Measurements from ENCODE around the gene RAB34. TPM values are rescaled to one million over a fixed set of nuclear protein-coding genes. Genes with fewer than 3 reads are reported as not detected.

RAB34 gene
- polyA plus RNA-seq, 3 donors: 66.7 to 93.3 (median 79.1) TPM

GRCh38 chr17:28710861-28711722 lies 6.6 kb downstream of the RAB34 start:
- WGBS (ENCODE audit: insufficient coverage): under 1% methylated on average over 72 of the region's 74 CpGs
- Mint-ChIP-seq H3K4me3 (peak overlapping the region; percentile 88 to 93), H3K27me3 (ENCODE audit: low read depth in 3 of 3) (peaks cover 0 to 4% (median 1%) of the 10 kb centered on the region in 3 donors), H3K36me3 (peaks cover 21 to 28% of the 10 kb centered on the region in 2 donors), H3K27ac (peak overlapping the region; percentile 83 to 95 (median 92)), H3K9me3 (no peaks in the 10 kb centered on the region), H3K4me1 (peaks cover 22% of the 10 kb centered on the region)
- Histone ChIP-seq H3K27ac (ENCODE audit: low read depth in 1 of 2, low read length in 2 of 2) (peak overlapping the region; percentile 75 to 85), H3K4me2 (replicated peaks; ENCODE audit: extremely low read depth, low read length, poor library complexity, severe bottlenecking) (peak overlapping the region; percentile 98), H3K79me2 (ENCODE audit: insufficient read depth, low read length) (no peaks in the 10 kb centered on the region), H3K36me3 (replicated peaks in 1 of 2; ENCODE audit: control insufficient read depth in 1 of 2, insufficient read depth in 2 of 2, low read length in 2 of 2) (peaks cover 3 to 21% of the 10 kb centered on the region in 2 donors), H3K9me3 (replicated peaks in 1 of 2; ENCODE audit: control insufficient read depth in 1 of 2, insufficient read depth in 1 of 2, low read length in 2 of 2) (no peaks in the 10 kb centered on the region), H3K27me3 (ENCODE audit: control insufficient read depth in 2 of 2, insufficient read depth in 2 of 2, low read length in 2 of 2) (no peaks in the 10 kb centered on the region), H3K4me3 (replicated peaks in 1 of 3; ENCODE audit: low read depth in 2 of 3, low read length in 3 of 3) (peak overlapping the region; percentile 63 to 92 (median 80)), H3K4me1 (ENCODE audit: control insufficient read depth in 1 of 2, insufficient read depth in 2 of 2, low read length in 2 of 2) (peaks cover 15 to 18% of the 10 kb centered on the region in 2 donors), H4K20me1 (ENCODE audit: insufficient read depth, low read length) (no peaks in the 10 kb centered on the region), H3K9ac (ENCODE audit: insufficient read depth, low read length, poor library complexity, severe bottlenecking) (peak overlapping the region; percentile 75), H2AFZ (ENCODE audit: insufficient read depth, low read depth, low read length, poor library complexity, severe bottlenecking) (peak overlapping the region; percentile 90)
- peak; percentile 54 to 69 (median 64) for DNase-seq
- TF ChIP-seq CTCF (IDR thresholded peaks at IDR 0.05): no peak
- intact Hi-C loops (cut with micrococcal nuclease): loop anchor here in 1 of 2 donors (10.0 kb wide), 1 partner anchor 66 kb away; the partner anchor contains the start of gene BLTP2

- Mint-ChIP-seq H3K27me3 (ENCODE audit: low read depth in 3 of 3) (peaks cover 0 to 6% (median 1%) of the 10 kb centered on the region in 3 donors), H3K4me1 (peaks cover 16% of the 10 kb centered on the region), H3K4me3 (no peak overlapping the region), H3K9me3 (no peaks in the 10 kb centered on the region), H3K36me3 (peaks cover 32 to 36% of the 10 kb centered on the region in 2 donors), H3K27ac (peak overlapping the region in 3 of 7 donors; percentile 20 to 76 (median 60))
- H3K79me2 ChIP-seq (ENCODE audit: insufficient read depth, low read length): no peaks in the 10 kb centered on the region
- H3K4me3 ChIP-seq (replicated peaks in 1 of 3; ENCODE audit: low read depth in 2 of 3, low read length in 3 of 3): no peak overlapping the region
- no peak overlapping the region for H3K4me2 ChIP-seq (replicated peaks; ENCODE audit: extremely low read depth, low read length, poor library complexity, severe bottlenecking)
- intact Hi-C loops (cut with micrococcal nuclease): no loop called here
- no peaks in the 10 kb centered on the region for H3K9me3 ChIP-seq (replicated peaks in 1 of 2; ENCODE audit: control insufficient read depth in 1 of 2, insufficient read depth in 1 of 2, low read length in 2 of 2)
- no peaks in the 10 kb centered on the region for H3K27me3 ChIP-seq (ENCODE audit: control insufficient read depth in 2 of 2, insufficient read depth in 2 of 2, low read length in 2 of 2)
- peaks cover 22 to 34% of the 10 kb centered on the region in 2 donors for H3K36me3 ChIP-seq (replicated peaks in 1 of 2; ENCODE audit: control insufficient read depth in 1 of 2, insufficient read depth in 2 of 2, low read length in 2 of 2)
- 100% methylated on average over 1 of the region's 2 CpGs for WGBS (ENCODE audit: insufficient coverage)
- H2AFZ ChIP-seq (ENCODE audit: insufficient read depth, low read depth, low read length, poor library complexity, severe bottlenecking): no peak overlapping the region
- peaks cover 7% of the 10 kb centered on the region for H4K20me1 ChIP-seq (ENCODE audit: insufficient read depth, low read length)
- DNase-seq: no peak
- TF ChIP-seq CTCF (IDR thresholded peaks at IDR 0.05): no peak
- H3K27ac ChIP-seq (ENCODE audit: low read depth in 1 of 2, low read length in 2 of 2): no peak overlapping the region
- H3K9ac ChIP-seq (ENCODE audit: insufficient read depth, low read length, poor library complexity, severe bottlenecking): no peak overlapping the region
- H3K4me1 ChIP-seq (ENCODE audit: control insufficient read depth in 1 of 2, insufficient read depth in 2 of 2, low read length in 2 of 2): peaks cover 12 to 14% of the 10 kb centered on the region in 2 donors
These were observed 10.3 kb downstream of the RAB34 start for GRCh38 chr17:28707339-28707720.
